Vagina (tissue), 2 donors: ENCODE measurements around the gene OBSCN. TPM values are rescaled to one million over a fixed set of nuclear protein-coding genes. Genes with fewer than 3 reads are reported as not detected.

ENCODE experiments used
- DNase-seq, 2 donors: peaks; one replicate each; pipeline ENCODE4 v3.0.0-alpha.2; 2017; ENCODE audit errors: extremely low spot score in 2 of 2
- H3K27ac ChIP-seq: fragments of 200-600 bp; sonication (generic); one replicate; pipeline ENCODE4 v1.5.1; 2019
- H3K27me3 ChIP-seq: fragments of 200-600 bp; sonication (generic); one replicate; pipeline ENCODE4 v1.5.1; 2019
- H3K36me3 ChIP-seq, 2 donors: fragments of 200-600 bp; sonication (generic); one replicate each; pipeline ENCODE4 v1.5.1; 2017 to 2019
- H3K4me1 ChIP-seq: fragments of 200-600 bp; sonication (generic); one replicate; pipeline ENCODE4 v1.5.1; 2019
- H3K4me3 ChIP-seq, 2 donors: fragments of 200-600 bp; sonication (generic); 1 replicate in 1 of 2; 2 replicates in 1 of 2; pipeline ENCODE4 v1.5.1; 2016 to 2019
- H3K9me3 ChIP-seq: fragments of 200-600 bp; sonication (generic); one replicate; pipeline ENCODE4 v1.5.1; 2019
- POLR2A ChIP-seq, 2 donors: fragments of 450-650 bp; IDR thresholded peaks; one replicate each; pipeline ENCODE4 v1.6.1; 2017; ENCODE audit warnings: antibody characterized with exemption in 2 of 2, mild to moderate bottlenecking in 2 of 2, moderate library complexity in 2 of 2
- POLR2AphosphoS5 ChIP-seq, 2 donors: sonication (generic); formaldehyde crosslinking; IDR thresholded peaks; one replicate each; pipeline ENCODE4 v1.9.0; 2017; ENCODE audit warnings: antibody characterized with exemption in 2 of 2, mild to moderate bottlenecking in 2 of 2, low read depth in 1 of 2; ENCODE audit not compliant: insufficient read depth in 1 of 2
- intact Hi-C: fragments of 100-400 bp; cut with DNase I; formaldehyde crosslinking; loops from one replicate; pipeline ENCODE4 v1.15.1; 2023
- total RNA-seq: library from RNA; depleted of rRNA; stranded (reverse); fragments of >200 nt; gene quantifications from one replicate; pipeline ENCODE4 v1.2.3, GENCODE V29; 2016
- TF ChIP-seq, protein P1 (sequence below), 3 experiments: fragments of 450-650 bp in 2 of 3; fragments of 200-600 bp in 1 of 3; sonication (generic) in 1 of 3; IDR thresholded peaks; one replicate each; pipeline ENCODE4 v1.5.1; 2017 to 2019; ENCODE audit warnings: antibody characterized with exemption in 3 of 3, mild to moderate bottlenecking in 2 of 3, moderate library complexity in 2 of 3

Gene OBSCN
- total RNA-seq, 1 donor from 2014 or later, result 35.8 TPM

DNA sequence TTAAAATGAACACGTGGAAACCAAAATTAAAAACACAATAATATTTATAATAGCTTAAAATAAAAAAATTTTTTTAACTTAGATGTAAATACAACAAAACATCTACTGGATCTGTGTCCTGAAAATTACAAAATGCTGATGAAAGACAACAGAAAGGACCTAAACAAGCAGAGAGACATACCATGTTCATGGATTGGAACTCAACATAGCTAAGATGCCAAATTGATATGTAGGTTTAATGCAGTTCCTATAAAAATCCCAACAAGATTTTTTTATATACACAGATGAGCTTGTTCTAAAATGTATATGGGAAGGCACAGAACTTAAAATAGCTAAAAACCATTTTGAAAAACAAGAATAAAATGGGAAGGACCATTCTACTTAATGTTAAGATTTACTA lies 117.4 kb downstream of the OBSCN start:
- Histone ChIP-seq H3K4me3 (no peak overlapping the region), H3K4me1 (no peaks in the 10 kb centered on the region), H3K27me3 (no peaks in the 10 kb centered on the region), H3K36me3 (peaks cover 0 to 36% of the 10 kb centered on the region in 2 donors), H3K9me3 (no peaks in the 10 kb centered on the region), H3K27ac (no peak overlapping the region)
- TF ChIP-seq POLR2A (IDR thresholded peaks at IDR 0.05), result no peak
- no peak for TF ChIP-seq POLR2AphosphoS5 (IDR thresholded peaks at IDR 0.05; ENCODE audit: insufficient read depth in 1 of 2, low read depth in 1 of 2)
- intact Hi-C loops, result no loop called here
- no peak for DNase-seq

DNA sequence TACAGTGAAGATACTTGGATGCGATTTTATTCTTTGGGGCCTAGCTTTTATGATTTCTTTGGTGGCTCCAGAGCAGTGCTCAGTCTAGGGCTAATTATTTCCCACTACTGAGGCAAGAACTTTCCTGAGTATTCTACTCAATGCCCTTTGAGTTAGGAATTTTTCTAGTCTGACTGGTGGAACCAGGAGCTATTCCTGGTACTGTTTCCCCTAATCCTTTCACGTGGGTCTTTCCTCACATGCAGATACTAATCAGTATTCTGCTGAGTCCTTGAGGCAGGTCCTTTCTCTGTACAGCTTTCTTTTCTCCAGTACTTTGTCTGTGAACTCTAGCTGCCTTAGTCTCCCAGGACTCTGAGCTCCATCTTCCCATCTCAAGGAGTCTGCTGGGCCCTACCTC lies 122.0 kb downstream of the OBSCN start:
- intact Hi-C loops, result no loop called here

DNA sequence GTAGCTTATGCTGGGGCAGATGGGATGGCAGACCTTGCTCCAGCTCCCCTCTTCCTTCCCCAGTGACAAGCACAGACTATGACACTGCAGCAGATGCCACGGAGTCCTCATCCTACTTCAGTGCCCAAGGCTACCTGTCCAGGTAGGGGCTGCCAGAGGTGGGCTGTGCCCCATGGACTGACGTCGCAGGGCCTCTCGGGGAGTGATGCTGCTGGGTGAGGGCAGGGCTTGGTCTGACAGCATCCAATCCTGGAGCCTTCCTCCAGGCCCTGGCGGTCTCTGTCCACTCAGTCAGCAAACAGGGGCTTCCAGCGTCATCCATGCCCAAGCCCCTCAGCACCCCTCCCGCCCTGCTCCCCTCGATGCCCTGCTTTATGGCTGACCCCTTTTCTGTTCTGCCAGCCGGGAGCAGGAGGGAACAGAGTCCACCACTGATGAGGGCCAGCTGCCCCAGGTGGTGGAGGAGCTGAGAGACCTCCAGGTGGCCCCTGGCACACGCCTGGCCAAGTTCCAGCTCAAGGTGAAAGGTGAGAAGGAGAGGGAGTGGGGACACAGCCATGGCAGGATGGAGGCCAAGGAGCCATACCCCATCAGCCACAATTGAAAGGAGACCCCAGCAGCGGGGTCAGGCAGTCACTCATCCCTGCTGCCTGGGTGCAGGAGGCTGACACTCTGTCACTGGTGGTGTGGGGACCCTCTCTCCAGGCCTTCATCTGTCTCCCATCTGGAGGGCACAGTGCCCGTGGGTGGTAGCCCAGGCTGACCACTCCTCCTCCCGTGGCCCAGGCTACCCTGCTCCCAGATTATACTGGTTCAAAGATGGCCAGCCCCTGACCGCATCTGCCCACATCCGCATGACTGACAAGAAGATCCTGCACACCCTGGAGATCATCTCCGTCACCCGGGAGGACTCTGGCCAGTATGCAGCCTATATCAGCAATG lies 125.2 kb downstream of the OBSCN start:
- Histone ChIP-seq H3K36me3 (peaks cover 0 to 7% of the 10 kb centered on the region in 2 donors), H3K4me1 (no peaks in the 10 kb centered on the region), H3K27me3 (no peaks in the 10 kb centered on the region), H3K9me3 (no peaks in the 10 kb centered on the region), H3K4me3 (no peak overlapping the region), H3K27ac (no peak overlapping the region)
- TF ChIP-seq, protein P1, sequence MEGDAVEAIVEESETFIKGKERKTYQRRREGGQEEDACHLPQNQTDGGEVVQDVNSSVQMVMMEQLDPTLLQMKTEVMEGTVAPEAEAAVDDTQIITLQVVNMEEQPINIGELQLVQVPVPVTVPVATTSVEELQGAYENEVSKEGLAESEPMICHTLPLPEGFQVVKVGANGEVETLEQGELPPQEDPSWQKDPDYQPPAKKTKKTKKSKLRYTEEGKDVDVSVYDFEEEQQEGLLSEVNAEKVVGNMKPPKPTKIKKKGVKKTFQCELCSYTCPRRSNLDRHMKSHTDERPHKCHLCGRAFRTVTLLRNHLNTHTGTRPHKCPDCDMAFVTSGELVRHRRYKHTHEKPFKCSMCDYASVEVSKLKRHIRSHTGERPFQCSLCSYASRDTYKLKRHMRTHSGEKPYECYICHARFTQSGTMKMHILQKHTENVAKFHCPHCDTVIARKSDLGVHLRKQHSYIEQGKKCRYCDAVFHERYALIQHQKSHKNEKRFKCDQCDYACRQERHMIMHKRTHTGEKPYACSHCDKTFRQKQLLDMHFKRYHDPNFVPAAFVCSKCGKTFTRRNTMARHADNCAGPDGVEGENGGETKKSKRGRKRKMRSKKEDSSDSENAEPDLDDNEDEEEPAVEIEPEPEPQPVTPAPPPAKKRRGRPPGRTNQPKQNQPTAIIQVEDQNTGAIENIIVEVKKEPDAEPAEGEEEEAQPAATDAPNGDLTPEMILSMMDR (IDR thresholded peaks at IDR 0.05), result no peak
- TF ChIP-seq POLR2AphosphoS5 (IDR thresholded peaks at IDR 0.05; ENCODE audit: insufficient read depth in 1 of 2, low read depth in 1 of 2) (no peak), POLR2A (IDR thresholded peaks at IDR 0.05) (no peak)
- intact Hi-C loops, result no loop called here
- no peak for DNase-seq

More for the DNA sequence above, 122.0 kb downstream of the OBSCN start:
- H3K9me3 ChIP-seq, result no peaks in the 10 kb centered on the region
- no peak for DNase-seq
- TF ChIP-seq, protein P1 (IDR thresholded peaks at IDR 0.05), result no peak
- no peak for TF ChIP-seq POLR2AphosphoS5 (IDR thresholded peaks at IDR 0.05; ENCODE audit: insufficient read depth in 1 of 2, low read depth in 1 of 2)
- TF ChIP-seq POLR2A (IDR thresholded peaks at IDR 0.05), result no peak
- peaks cover 0 to 10% of the 10 kb centered on the region in 2 donors for H3K36me3 ChIP-seq
- no peaks in the 10 kb centered on the region for H3K4me1 ChIP-seq
- H3K27ac ChIP-seq, result no peak overlapping the region
- no peaks in the 10 kb centered on the region for H3K27me3 ChIP-seq
- no peak overlapping the region for H3K4me3 ChIP-seq

DNA sequence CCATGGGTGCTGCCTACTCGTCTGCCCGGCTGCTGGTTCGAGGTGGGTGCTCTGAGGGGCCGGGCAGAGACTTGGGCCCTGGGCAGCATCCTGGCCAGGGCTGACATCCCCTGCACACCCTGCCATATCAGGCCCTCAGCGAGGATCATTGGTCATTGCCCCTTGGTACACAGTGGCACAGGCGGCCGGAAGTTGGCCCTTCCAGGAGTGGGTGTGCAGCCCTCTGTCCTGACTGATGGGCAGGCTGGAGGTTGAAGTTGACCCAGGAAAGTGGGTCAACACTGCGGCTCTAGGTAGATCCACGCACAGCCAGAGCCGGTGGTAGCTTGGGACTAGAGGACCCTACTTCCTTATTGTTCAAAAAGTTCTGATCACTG lies 125.9 kb downstream of the OBSCN start:
- TF ChIP-seq, protein P1 (IDR thresholded peaks at IDR 0.05), result no peak
- TF ChIP-seq POLR2AphosphoS5 (IDR thresholded peaks at IDR 0.05; ENCODE audit: insufficient read depth in 1 of 2, low read depth in 1 of 2) (no peak), POLR2A (IDR thresholded peaks at IDR 0.05) (no peak)
- H3K4me1 ChIP-seq, result no peaks in the 10 kb centered on the region
- H3K4me3 ChIP-seq, result no peak overlapping the region
- peaks cover 0 to 7% of the 10 kb centered on the region in 2 donors for H3K36me3 ChIP-seq
- intact Hi-C loops, result no loop called here
- H3K27me3 ChIP-seq, result no peaks in the 10 kb centered on the region
- no peak for DNase-seq
- no peak overlapping the region for H3K27ac ChIP-seq
- H3K9me3 ChIP-seq, result no peaks in the 10 kb centered on the region

DNA sequence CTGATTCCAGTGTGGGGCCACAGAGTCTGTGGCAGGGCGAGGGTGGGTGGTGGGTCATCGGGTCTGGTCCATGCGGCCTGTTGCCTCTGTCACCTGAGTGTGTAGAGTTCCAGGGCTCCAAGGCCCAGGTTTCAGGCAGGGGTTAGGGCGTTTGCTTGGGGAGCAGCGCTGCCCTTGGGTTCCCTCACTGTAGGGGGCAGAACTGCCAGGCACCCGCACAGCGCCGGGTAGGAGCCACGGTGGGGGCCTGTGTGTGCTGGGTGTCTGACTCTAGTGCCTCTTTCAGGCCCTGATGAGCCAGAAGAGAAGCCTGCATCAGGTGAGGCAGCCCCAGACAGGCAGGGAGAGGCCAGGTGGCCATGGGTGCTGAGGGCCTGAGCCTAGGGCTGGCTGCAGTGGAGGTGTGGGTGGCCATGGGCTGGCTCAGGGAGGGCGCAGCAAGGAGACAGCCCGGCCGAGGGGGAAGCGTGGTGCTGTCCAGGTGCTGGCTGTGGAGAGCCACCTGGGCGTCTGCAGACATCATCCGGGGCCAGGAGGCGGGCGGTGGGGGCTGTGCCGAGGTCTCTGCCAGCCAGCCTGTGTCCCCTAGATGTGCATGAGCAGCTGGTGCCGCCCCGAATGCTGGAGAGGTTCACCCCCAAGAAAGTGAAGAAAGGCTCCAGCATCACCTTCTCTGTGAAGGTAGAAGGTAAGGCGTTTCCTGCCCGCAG lies 126.5 kb downstream of the OBSCN start:
- Histone ChIP-seq H3K4me3 (no peak overlapping the region), H3K27ac (no peak overlapping the region), H3K9me3 (no peaks in the 10 kb centered on the region), H3K36me3 (peaks cover 0 to 7% of the 10 kb centered on the region in 2 donors), H3K27me3 (no peaks in the 10 kb centered on the region), H3K4me1 (no peaks in the 10 kb centered on the region)
- TF ChIP-seq, protein P1 (IDR thresholded peaks at IDR 0.05), result no peak
- no peak for TF ChIP-seq POLR2A (IDR thresholded peaks at IDR 0.05)
- no peak for TF ChIP-seq POLR2AphosphoS5 (IDR thresholded peaks at IDR 0.05; ENCODE audit: insufficient read depth in 1 of 2, low read depth in 1 of 2)
- no peak for DNase-seq
- intact Hi-C loops, result no loop called here
